ENCODE data around the gene ETS1. TPM values are rescaled to one million over a fixed set of nuclear protein-coding genes. Genes with fewer than 3 reads are reported as not detected.
A peak's percentile ranks its signal among the peaks of the same experiment; 100 is the strongest.

Gene ETS1
- total RNA-seq, 2 experiments from 2014 or later = 579 to 590 TPM

- ATAC-seq (ENCODE audit: poor library complexity) (no peak), DNase-seq (no peak)
- peak overlapping the region; percentile 68 to 93 for H3K27ac ChIP-seq (ENCODE audit: low read depth in 1 of 2, low read length in 2 of 2)
- H3K27ac Mint-ChIP-seq = peak overlapping the region; percentile 99
- intact Hi-C loops (cut with DNase I, micrococcal nuclease) = loop anchor here (2.0 to 10.0 kb wide), 5 partner anchors 13 to 473 kb away; no protein-coding TSS in a partner anchor
- H3K9me3 Mint-ChIP-seq = no peaks in the 10 kb centered on the region
- H3K27me3 ChIP-seq (ENCODE audit: control insufficient read depth in 1 of 2, insufficient read depth in 2 of 2, low read length in 2 of 2) = no peaks in the 10 kb centered on the region
- peak overlapping the region; percentile 89 for H3K4me3 ChIP-seq (ENCODE audit: low read length)
- CTCF ChIA-PET = interaction anchor here (1.5 to 2.8 kb wide), 2 partner anchors 19 to 218 kb away, joined by 3 to 9 read pairs; no protein-coding TSS in a partner anchor
- no peak for TF ChIP-seq CTCF (IDR thresholded peaks at IDR 0.05)
- peaks cover 85% of the 10 kb centered on the region for H3K4me1 ChIP-seq (ENCODE audit: insufficient read depth, low read length)
- peaks cover 100% of the 10 kb centered on the region for H3K4me1 Mint-ChIP-seq (ENCODE audit: low read depth)
- no peaks in the 10 kb centered on the region for H3K27me3 Mint-ChIP-seq
- POLR2A ChIA-PET = interaction anchor here (0.9 to 26.3 kb wide), 13 partner anchors 3 to 218 kb away, joined by 3 to 611 read pairs (median 17); no protein-coding TSS in a partner anchor
- H3K36me3 ChIP-seq (ENCODE audit: insufficient read depth, low read length) = peaks cover 90% of the 10 kb centered on the region
- peaks cover 98% of the 10 kb centered on the region for H3K36me3 Mint-ChIP-seq (ENCODE audit: low read depth)
- no peaks in the 10 kb centered on the region for H3K9me3 ChIP-seq (ENCODE audit: control insufficient read depth in 1 of 2, insufficient read depth in 1 of 2, low read length in 2 of 2)
- H3K4me3 Mint-ChIP-seq = peak overlapping the region; percentile 93
These were observed 79.4 kb downstream of the ETS1 start for GRCh38 chr11:128507936-128508335.

GRCh38 chr11:128506999-128507611 is 80.3 kb downstream of the ETS1 start:
- H3K4me1 Mint-ChIP-seq (ENCODE audit: low read depth) = peaks cover 100% of the 10 kb centered on the region
- no peaks in the 10 kb centered on the region for H3K27me3 Mint-ChIP-seq
- ChIA-PET CTCF (interaction anchor here (1.5 to 2.8 kb wide), 4 partner anchors 18 to 217 kb away, joined by 3 to 9 read pairs (median 5); no protein-coding TSS in a partner anchor), POLR2A (interaction anchor here (0.9 to 26.3 kb wide), 10 partner anchors 2 to 217 kb away, joined by 3 to 611 read pairs (median 91); no protein-coding TSS in a partner anchor)
- H3K4me3 ChIP-seq (ENCODE audit: low read length) = peak overlapping the region; percentile 89
- peak overlapping the region; percentile 99 for H3K27ac Mint-ChIP-seq
- H3K36me3 Mint-ChIP-seq (ENCODE audit: low read depth) = peaks cover 97% of the 10 kb centered on the region
- DNase-seq = peak in 7 of 14 experiments; percentile 38 to 62 (median 53)
- H3K9me3 Mint-ChIP-seq = no peaks in the 10 kb centered on the region
- peak; percentile 28 for ATAC-seq (ENCODE audit: poor library complexity)
- H3K27ac ChIP-seq (ENCODE audit: low read depth in 1 of 2, low read length in 2 of 2) = peak overlapping the region; percentile 68 to 93
- H3K36me3 ChIP-seq (ENCODE audit: insufficient read depth, low read length) = peaks cover 90% of the 10 kb centered on the region
- intact Hi-C loops (cut with DNase I, micrococcal nuclease) = loop anchor here (2.0 to 10.0 kb wide), 5 partner anchors 14 to 472 kb away; no protein-coding TSS in a partner anchor
- peak overlapping the region; percentile 93 for H3K4me3 Mint-ChIP-seq
- H3K9me3 ChIP-seq (ENCODE audit: control insufficient read depth in 1 of 2, insufficient read depth in 1 of 2, low read length in 2 of 2) = no peaks in the 10 kb centered on the region
- peaks cover 86% of the 10 kb centered on the region for H3K4me1 ChIP-seq (ENCODE audit: insufficient read depth, low read length)
- no peaks in the 10 kb centered on the region for H3K27me3 ChIP-seq (ENCODE audit: control insufficient read depth in 1 of 2, insufficient read depth in 2 of 2, low read length in 2 of 2)
- no peak for TF ChIP-seq CTCF (IDR thresholded peaks at IDR 0.05)

- ChIA-PET CTCF (interaction anchor here (0.5 to 4.1 kb wide), 17 partner anchors 12 to 270 kb away, joined by 3 to 26 read pairs (median 4); no protein-coding TSS in a partner anchor), POLR2A (interaction anchor here (0.8 to 26.3 kb wide), 13 partner anchors 2 to 216 kb away, joined by 3 to 611 read pairs (median 36); no protein-coding TSS in a partner anchor)
- H3K36me3 ChIP-seq (ENCODE audit: insufficient read depth, low read length) = peaks cover 91% of the 10 kb centered on the region
- peak overlapping the region; percentile 93 for H3K4me3 Mint-ChIP-seq
- H3K27me3 Mint-ChIP-seq = no peaks in the 10 kb centered on the region
- H3K36me3 Mint-ChIP-seq (ENCODE audit: low read depth) = peaks cover 97% of the 10 kb centered on the region
- H3K9me3 Mint-ChIP-seq = no peaks in the 10 kb centered on the region
- peaks cover 100% of the 10 kb centered on the region for H3K4me1 Mint-ChIP-seq (ENCODE audit: low read depth)
- H3K4me1 ChIP-seq (ENCODE audit: insufficient read depth, low read length) = peaks cover 87% of the 10 kb centered on the region
- peak overlapping the region; percentile 89 for H3K4me3 ChIP-seq (ENCODE audit: low read length)
- intact Hi-C loops (cut with DNase I, micrococcal nuclease) = loop anchor here (2.0 to 10.0 kb wide), 5 partner anchors 14 to 472 kb away; no protein-coding TSS in a partner anchor
- H3K9me3 ChIP-seq (ENCODE audit: control insufficient read depth in 1 of 2, insufficient read depth in 1 of 2, low read length in 2 of 2) = no peaks in the 10 kb centered on the region
- no peak for TF ChIP-seq CTCF (IDR thresholded peaks at IDR 0.05)
- peak overlapping the region; percentile 68 to 93 for H3K27ac ChIP-seq (ENCODE audit: low read depth in 1 of 2, low read length in 2 of 2)
- peak; percentile 12 for ATAC-seq (ENCODE audit: poor library complexity)
- DNase-seq = peak in 5 of 14 experiments; percentile 29 to 68 (median 41)
- H3K27me3 ChIP-seq (ENCODE audit: control insufficient read depth in 1 of 2, insufficient read depth in 2 of 2, low read length in 2 of 2) = no peaks in the 10 kb centered on the region
- peak overlapping the region; percentile 99 for H3K27ac Mint-ChIP-seq
These were observed 81.0 kb downstream of the ETS1 start for GRCh38 chr11:128506356-128506755.
